SU-DHL-6 (cell line): Measurements from ENCODE around the gene CXCR1.

Experiments
- H2AFZ ChIP-seq: fragments of 200-600 bp; sonication (generic); 2 replicates; pipeline ENCODE4 v1.6.1; 2014; ENCODE audit warnings: low read depth, mild to moderate bottlenecking, moderate library complexity, mixed read lengths, antibody characterized with exemption, low read length; ENCODE audit not compliant: severe bottlenecking
- H3F3A ChIP-seq: fragments of 200-600 bp; shearing (Covaris generic); 2 replicates; pipeline ENCODE4 v1.6.0; 2016; ENCODE audit warnings: antibody characterized with exemption, mild to moderate bottlenecking; ENCODE audit not compliant: insufficient read depth
- H3K27ac ChIP-seq: fragments of 200-600 bp; sonication (generic); 2 replicates; pipeline ENCODE4 v1.5.1; 2016; ENCODE audit warnings: low read depth, mild to moderate bottlenecking, low read length, moderate library complexity, mixed read lengths
- H3K27me3 ChIP-seq: fragments of 200-600 bp; sonication (generic), shearing (Covaris generic); 2 replicates; pipeline ENCODE4 v1.6.0; 2014; ENCODE audit warnings: mild to moderate bottlenecking, low read length
- H3K36me3 ChIP-seq: fragments of 200-600 bp; sonication (generic); 2 replicates; pipeline ENCODE4 v1.6.1; 2014; ENCODE audit warnings: mild to moderate bottlenecking, low read length, mixed read lengths
- H3K4me2 ChIP-seq: fragments of 300-600, 200-600 bp; shearing (Covaris generic), sonication (generic); 2 replicates; pipeline ENCODE4 v1.6.0; 2014; ENCODE audit warnings: low read length, low read depth, mild to moderate bottlenecking; ENCODE audit not compliant: poor library complexity, severe bottlenecking
- H3K4me3 ChIP-seq: fragments of 200-600 bp; sonication (generic); 2 replicates; pipeline ENCODE4 v1.5.1; 2014; ENCODE audit warnings: antibody characterized with exemption, low read length, mild to moderate bottlenecking, mixed read lengths; ENCODE audit not compliant: insufficient read depth, poor library complexity, severe bottlenecking
- H3K79me2 ChIP-seq: fragments of 200-600 bp; sonication (generic); 2 replicates; pipeline ENCODE4 v1.6.1; 2014; ENCODE audit warnings: mild to moderate bottlenecking, low read length, moderate library complexity; ENCODE audit not compliant: insufficient read depth
- H3K9ac ChIP-seq: fragments of 200-600 bp; sonication (generic); 2 replicates; pipeline ENCODE4 v1.7.0; 2014; ENCODE audit warnings: mild to moderate bottlenecking, low read length
- H3K9me2 ChIP-seq: fragments of 200-600 bp; sonication (generic); replicated peaks from 2 replicates; pipeline ENCODE4 v1.6.1; 2014; ENCODE audit warnings: low read length; ENCODE audit not compliant: insufficient read depth
- H3K9me3 ChIP-seq: fragments of 200-600 bp; sonication (generic); 2 replicates; pipeline ENCODE4 v1.6.1; 2014; ENCODE audit warnings: low read length, mixed read lengths; ENCODE audit not compliant: insufficient read depth
- H4K20me1 ChIP-seq: fragments of 200-600 bp; sonication (generic); 2 replicates; pipeline ENCODE4 v1.6.1; 2014; ENCODE audit warnings: low read depth, mild to moderate bottlenecking, antibody characterized with exemption, low read length, moderate library complexity, mixed read lengths
- CTCF ChIP-seq: fragments of 200-600 bp; sonication (generic); IDR thresholded peaks from one replicate; pipeline ENCODE4 v1.5.1; 2017; ENCODE audit warnings: antibody characterized with exemption, mild to moderate bottlenecking, low read length, moderate library complexity; ENCODE audit not compliant: insufficient read depth, poor library complexity, severe bottlenecking
- EZH2phosphoT487 ChIP-seq: fragments of 200-600 bp; sonication (generic), shearing (Covaris generic); conservative IDR thresholded peaks from 2 replicates; pipeline ENCODE4 v1.6.1; 2018; ENCODE audit warnings: mild to moderate bottlenecking, antibody characterized with exemption, low read length, moderate library complexity, mixed read lengths

Gene CXCR1

GRCh38 chr2:218128781-218129457 lies 37.8 kb downstream of the CXCR1 start:
- no peaks in the 10 kb centered on the region for H3K36me3 ChIP-seq
- H3K9me3 ChIP-seq = no peaks in the 10 kb centered on the region
- no peak overlapping the region for H2AFZ ChIP-seq
- H3K4me3 ChIP-seq = no peak overlapping the region
- no peak overlapping the region for H3K9ac ChIP-seq
- no peak for TF ChIP-seq EZH2phosphoT487
- TF ChIP-seq CTCF = no peak
- H4K20me1 ChIP-seq = no peaks in the 10 kb centered on the region
- H3K4me2 ChIP-seq = no peak overlapping the region
- no peak overlapping the region for H3K27ac ChIP-seq
- no peaks in the 10 kb centered on the region for H3F3A ChIP-seq
- no peaks in the 10 kb centered on the region for H3K79me2 ChIP-seq
- H3K27me3 ChIP-seq = 0 out of 2 replicates have a peak, but pooled peaks cover 2% of the 10 kb centered on the region
- no peaks in the 10 kb centered on the region for H3K9me2 ChIP-seq

GRCh38 chr2:218127929-218128455 lies 38.8 kb downstream of the CXCR1 start:
- Histone ChIP-seq H4K20me1 (no peaks in the 10 kb centered on the region), H2AFZ (no peak overlapping the region), H3K9me2 (no peaks in the 10 kb centered on the region), H3F3A (no peaks in the 10 kb centered on the region), H3K9ac (no peak overlapping the region), H3K4me2 (no peak overlapping the region), H3K4me3 (no peak overlapping the region), H3K27me3 (0 out of 2 replicates have a peak, but pooled peaks cover 2% of the 10 kb centered on the region), H3K79me2 (no peaks in the 10 kb centered on the region), H3K9me3 (no peaks in the 10 kb centered on the region), H3K36me3 (no peaks in the 10 kb centered on the region), H3K27ac (no peak overlapping the region)
- TF ChIP-seq CTCF (no peak), EZH2phosphoT487 (no peak)

DNA sequence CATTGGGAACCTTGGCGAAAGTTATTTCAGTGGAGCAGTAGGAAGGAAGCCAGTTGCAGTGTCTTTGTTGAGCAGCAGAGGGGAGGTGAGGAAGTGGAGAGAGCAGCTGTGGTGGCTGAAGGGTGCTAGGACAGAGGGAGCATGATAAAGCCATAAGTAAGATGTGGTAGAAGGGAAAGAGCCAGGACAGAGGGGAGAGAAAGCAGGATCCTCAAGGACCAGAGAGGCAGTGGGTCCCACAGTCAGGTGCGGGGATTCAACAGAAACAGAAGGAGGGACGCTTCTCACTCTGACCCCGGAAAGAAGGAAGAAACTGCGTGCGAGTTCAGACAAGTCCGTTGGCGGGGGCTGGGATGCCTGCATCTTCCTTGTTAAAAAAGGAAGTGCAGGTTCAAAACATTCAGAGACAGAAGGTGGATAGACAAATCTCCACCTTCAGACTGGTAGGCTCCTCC lies 41.1 kb downstream of the CXCR1 start, which contains the start of gene CXCR2:
CXCR2 (plus strand) TSS at position 403 of the 455 bp plus-strand sequence. CDS start 8,774 bp downstream, outside the sequence.
- TF ChIP-seq CTCF (no peak), EZH2phosphoT487 (no peak)
- Histone ChIP-seq H3K9me3 (no peaks in the 10 kb centered on the region), H3K79me2 (no peaks in the 10 kb centered on the region), H2AFZ (no peak within 1 kb of the TSS), H3K27me3 (0 out of 2 replicates have a peak, but pooled peaks cover 2% of the 10 kb centered on the region), H3K9ac (no peak within 1 kb of the TSS), H3K36me3 (no peaks in the 10 kb centered on the region), H3K4me2 (no peak within 1 kb of the TSS), H3F3A (no peaks in the 10 kb centered on the region), H3K4me3 (no peak within 1 kb of the TSS), H4K20me1 (no peaks in the 10 kb centered on the region), H3K9me2 (no peaks in the 10 kb centered on the region), H3K27ac (no peak within 1 kb of the TSS)
